KBM-7 (cell line): Measurements from ENCODE around the gene SLC39A9.

ENCODE experiments used
- DNase-seq: peaks from one replicate; pipeline ENCODE4 v3.0.0-alpha.2; 2015
- in situ Hi-C: fragments of 300-500 bp; cut with MboI; formaldehyde crosslinking; loops from 2 replicates; pipeline ENCODE4 v1.14.3; 2020; ENCODE audit warnings: low sequenced_read_pairs, low pct_unique_long_range_greater_than_20kb, mixed read lengths

The SLC39A9 gene

GRCh38 chr14:69398053-69398817 is at the start of gene SLC39A9, which contains the start of gene ERH:
Gene SLC39A9, plus strand, starts transcription at chr14:69398692. Its CDS starts 678 bp downstream, at chr14:69399370.
Gene ERH, minus strand, starts transcription at chr14:69398299. Its CDS starts 66 bp downstream, at chr14:69398233.
- in situ Hi-C loops: no loop called here
- DNase-seq: peak; percentile 97

DNA sequence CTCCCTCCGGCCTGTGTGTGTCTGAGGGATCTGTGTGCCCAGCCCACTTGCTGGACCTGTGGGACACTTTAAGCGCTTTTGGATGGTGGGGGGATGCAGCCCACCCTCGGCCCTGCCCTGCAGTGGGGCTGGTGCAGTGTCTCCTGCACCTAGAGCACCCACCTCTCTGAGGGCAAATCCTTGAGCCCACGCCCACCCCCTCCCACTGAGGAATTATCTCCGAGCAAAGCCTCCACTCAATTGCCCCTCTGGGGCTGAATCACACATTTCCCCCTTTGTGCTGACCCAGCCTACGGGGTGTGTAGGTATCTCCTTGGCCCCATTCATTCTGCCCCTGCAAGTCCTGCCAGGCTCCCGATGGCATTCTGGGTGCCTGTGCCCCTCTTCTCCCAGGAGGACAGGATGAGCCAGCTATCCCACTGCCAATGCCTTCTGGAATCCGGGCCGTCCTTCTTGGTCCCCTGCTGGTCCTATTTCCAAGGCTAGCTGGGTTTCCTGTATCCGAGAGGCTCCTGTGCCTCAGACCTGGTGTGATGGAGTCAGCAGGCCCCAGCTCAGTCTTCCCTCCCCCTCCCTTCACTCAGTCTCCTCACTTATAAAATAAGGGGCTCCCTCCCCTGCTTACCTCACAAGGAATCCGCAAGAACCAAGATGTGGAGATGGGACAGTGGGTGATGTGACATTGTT is 49.3 kb upstream of the SLC39A9 start:
- in situ Hi-C loops: no loop called here

GRCh38 chr14:69350892-69351291 is 47.6 kb upstream of the SLC39A9 start:
- DNase-seq: no peak
- in situ Hi-C loops: no loop called here

More for the DNA sequence above, 49.3 kb upstream of the SLC39A9 start:
- DNase-seq: no peak

- peak; percentile 76 for DNase-seq
- in situ Hi-C loops: no loop called here
Measured at GRCh38 chr14:69351385-69351784, 47.1 kb upstream of the SLC39A9 start.

DNA sequence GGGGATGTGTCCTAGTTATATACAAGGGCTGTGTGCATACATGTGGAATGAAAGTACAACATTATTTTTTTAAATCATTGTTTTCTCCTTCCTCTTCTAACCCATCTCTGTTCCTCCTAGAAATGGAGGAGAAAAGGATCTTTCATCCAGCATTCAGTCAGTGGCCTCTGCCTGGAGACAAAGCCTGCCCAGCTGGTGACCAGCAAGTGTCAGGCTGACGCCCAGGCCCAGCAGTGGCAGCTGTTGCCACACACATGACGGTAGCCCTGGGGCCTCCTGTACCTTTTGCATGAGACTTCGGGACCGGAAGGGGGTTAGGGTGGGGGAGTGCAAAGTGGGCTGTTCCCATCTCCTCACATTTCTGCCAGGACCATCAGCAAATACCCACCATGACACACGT is 46.6 kb upstream of the SLC39A9 start:
- in situ Hi-C loops: no loop called here
- no peak for DNase-seq

- in situ Hi-C loops: no loop called here
- DNase-seq: no peak
Measured at GRCh38 chr14:69353168-69353567, 45.3 kb upstream of the SLC39A9 start.

DNA sequence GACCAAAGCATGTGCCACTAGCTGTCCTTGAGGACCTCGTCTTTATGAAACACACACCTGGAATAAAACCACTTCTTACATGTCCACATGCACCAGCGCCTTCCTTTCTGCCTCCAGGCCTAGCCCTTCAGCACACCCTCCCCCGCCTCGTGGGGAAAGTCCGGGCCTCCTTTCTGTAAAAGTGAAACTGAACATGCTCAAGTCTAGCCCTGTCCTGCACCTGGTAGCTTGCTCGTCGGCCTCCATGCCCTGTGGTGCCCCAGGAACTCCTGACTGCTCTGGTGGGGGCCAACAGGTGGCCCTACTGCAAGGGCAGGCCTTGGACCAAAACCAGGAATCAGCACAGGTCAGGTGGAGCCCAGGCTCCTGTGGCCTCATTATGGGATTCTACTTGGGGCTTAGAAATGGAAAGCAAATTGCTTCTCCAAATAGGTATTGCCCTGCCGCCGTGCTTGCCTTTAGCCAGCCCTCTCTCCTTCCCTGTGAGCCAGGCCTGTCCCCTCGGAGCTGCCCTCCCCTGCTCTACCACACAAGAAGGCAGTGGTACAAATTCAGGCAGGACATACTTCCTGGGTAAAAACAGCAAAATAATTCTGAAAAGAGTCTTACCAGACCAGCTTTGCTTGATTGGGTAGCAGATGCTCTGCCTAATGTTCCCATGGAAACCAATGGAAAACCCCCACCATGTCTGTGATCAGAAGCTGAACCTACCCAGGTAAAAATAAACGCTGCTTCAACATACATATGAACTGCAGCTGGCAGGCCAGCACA is 43.9 kb upstream of the SLC39A9 start:
- no peak for DNase-seq
- in situ Hi-C loops: no loop called here

- in situ Hi-C loops: no loop called here
- no peak for DNase-seq
Measured at GRCh38 chr14:69355154-69355597, 43.3 kb upstream of the SLC39A9 start.

- no peak for DNase-seq
- in situ Hi-C loops: no loop called here
Measured at GRCh38 chr14:69355607-69356281, 42.7 kb upstream of the SLC39A9 start.

- DNase-seq: no peak
- in situ Hi-C loops: no loop called here
Measured at GRCh38 chr14:69356903-69357543, 41.5 kb upstream of the SLC39A9 start.

- in situ Hi-C loops: no loop called here
- DNase-seq: no peak
Measured at GRCh38 chr14:69357544-69358200, 40.8 kb upstream of the SLC39A9 start.

- in situ Hi-C loops: no loop called here
Measured at GRCh38 chr14:69358233-69358963, 40.1 kb upstream of the SLC39A9 start.

DNA sequence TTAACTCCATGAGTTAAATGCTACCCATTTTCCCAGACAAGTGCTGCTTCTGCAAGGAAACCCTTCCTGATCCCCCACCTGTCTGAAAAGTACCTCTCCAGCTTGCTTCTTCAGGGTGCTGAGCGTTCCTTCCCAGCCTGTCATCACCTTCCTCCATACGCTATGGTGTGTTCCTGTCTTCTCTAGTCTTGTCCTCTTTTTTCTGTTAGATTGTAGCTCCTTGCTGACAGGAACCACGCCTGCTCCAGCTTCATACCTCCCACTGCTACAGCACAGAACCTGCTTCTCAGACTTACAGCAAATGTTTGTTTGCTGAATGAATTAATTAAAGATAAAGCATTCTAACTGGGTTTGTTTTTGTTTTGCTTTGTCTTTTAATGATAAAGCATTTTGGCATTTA is 39.5 kb upstream of the SLC39A9 start:
- in situ Hi-C loops: no loop called here
- DNase-seq: no peak

More at GRCh38 chr14:69358233-69358963, 40.1 kb upstream of the SLC39A9 start:
- no peak for DNase-seq

- in situ Hi-C loops: no loop called here
- DNase-seq: no peak
Measured at GRCh38 chr14:69360438-69361108, 37.9 kb upstream of the SLC39A9 start.

DNA sequence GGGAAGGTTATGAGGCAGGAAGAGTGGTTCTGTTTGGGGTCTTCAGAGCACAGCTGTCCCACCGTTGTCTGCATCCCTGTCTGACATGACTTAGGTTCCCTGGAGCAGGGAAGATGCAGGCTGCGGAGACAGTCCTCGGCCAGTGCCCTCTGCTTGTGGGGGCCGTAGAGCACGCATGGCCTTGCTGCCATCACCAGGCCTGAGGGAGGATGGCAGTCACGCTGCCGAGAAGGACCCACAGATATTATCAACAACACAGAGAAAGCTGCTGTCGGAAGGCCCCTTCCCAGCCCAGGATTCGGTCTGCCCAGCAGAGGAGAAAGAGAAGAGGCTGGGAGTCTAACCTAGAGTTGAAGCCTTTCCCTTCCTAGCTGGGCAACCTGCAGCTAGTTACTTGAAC is 35.4 kb upstream of the SLC39A9 start:
- DNase-seq: no peak
- in situ Hi-C loops: no loop called here

DNA sequence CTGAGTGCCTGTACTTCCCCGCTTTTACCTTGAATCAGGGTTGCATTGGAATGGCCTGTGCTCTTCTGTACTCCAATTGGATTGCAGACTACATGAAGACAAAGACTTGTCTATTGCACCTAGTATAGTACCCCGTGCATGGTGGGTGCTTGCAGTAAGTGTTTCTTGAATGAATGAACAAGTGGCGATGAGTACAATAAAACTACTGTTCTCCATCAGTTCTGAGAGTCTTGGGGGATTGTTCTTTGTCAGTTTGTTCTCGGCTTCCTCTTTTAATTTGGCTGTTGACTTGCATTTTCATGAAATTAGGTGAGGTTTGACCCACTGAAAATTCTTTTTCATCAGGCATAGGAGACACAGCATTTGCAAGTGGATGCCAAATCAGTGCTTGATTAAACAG is 34.5 kb upstream of the SLC39A9 start:
- DNase-seq: no peak
- in situ Hi-C loops: no loop called here

DNA sequence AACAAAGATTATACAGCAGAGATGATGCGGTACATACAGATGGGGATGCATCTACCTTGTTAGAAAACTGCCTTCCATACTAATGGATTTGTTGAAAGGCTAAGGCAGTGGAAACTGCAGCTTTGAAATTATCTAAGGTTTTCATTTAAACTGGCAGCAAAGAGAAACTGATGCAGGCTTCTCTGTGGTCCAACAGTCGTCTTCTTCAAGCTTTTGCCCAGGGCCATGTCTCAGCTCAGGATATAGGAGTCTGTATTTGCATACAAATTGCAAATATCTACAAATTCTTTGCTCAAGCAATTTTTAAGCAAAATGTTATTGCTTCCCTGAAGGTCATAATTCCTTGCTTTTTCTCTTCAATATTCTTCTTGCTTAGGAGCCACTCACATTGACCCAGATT is 34.1 kb upstream of the SLC39A9 start:
- in situ Hi-C loops: no loop called here

More for the DNA sequence above, 34.1 kb upstream of the SLC39A9 start:
- no peak for DNase-seq
